Trophoblast cell (in vitro differentiated cells and primary cell): Measurements from ENCODE around the gene GPR179.
"Not testable (repeated sequence)": the region's sequence is repeated elsewhere in the genome, so short reads cannot be mapped to it uniquely, and the experiment has no call there.

Experiments
- DNase-seq, 2 donors: peaks; one replicate each; pipeline ENCODE4 v3.0.0-alpha.2; 2016
- H2AFZ ChIP-seq: 2 replicates; pipeline ENCODE4 v1.6.1; 2013; ENCODE audit warnings: low read length, moderate library complexity, mild to moderate bottlenecking; ENCODE audit not compliant: insufficient read depth, poor library complexity
- H2AK5ac ChIP-seq: 2 replicates; pipeline ENCODE4 v1.6.1; 2013; ENCODE audit warnings: mild to moderate bottlenecking, low read length
- H2BK120ac ChIP-seq: 2 replicates; pipeline ENCODE4 v1.6.1; 2013; ENCODE audit warnings: low read length, mild to moderate bottlenecking, moderate library complexity; ENCODE audit not compliant: insufficient read depth, poor library complexity
- H2BK12ac ChIP-seq: 2 replicates; pipeline ENCODE4 v1.6.1; 2013; ENCODE audit warnings: mild to moderate bottlenecking, low read length, moderate library complexity
- H2BK5ac ChIP-seq: 2 replicates; pipeline ENCODE4 v1.6.1; 2013; ENCODE audit warnings: low read length, low read depth, moderate library complexity, mild to moderate bottlenecking; ENCODE audit not compliant: poor library complexity
- H3K14ac ChIP-seq: 2 replicates; pipeline ENCODE4 v1.6.1; 2013; ENCODE audit warnings: mild to moderate bottlenecking, low read length
- H3K18ac ChIP-seq: 2 replicates; pipeline ENCODE4 v1.6.1; 2013; ENCODE audit warnings: mild to moderate bottlenecking, low read length
- H3K23ac ChIP-seq: 2 replicates; pipeline ENCODE4 v1.6.1; 2013; ENCODE audit warnings: low read length
- H3K27ac ChIP-seq: 2 replicates; pipeline ENCODE4 v1.5.1; 2013; ENCODE audit warnings: low read depth, mild to moderate bottlenecking, inconsistent platforms, low read length, moderate library complexity
- H3K27me3 ChIP-seq: 2 replicates; pipeline ENCODE4 v1.6.1; 2013; ENCODE audit warnings: inconsistent platforms, mild to moderate bottlenecking, low read length, moderate library complexity; ENCODE audit not compliant: insufficient read depth
- H3K36me3 ChIP-seq, 2 experiments: 1 replicate in 1 of 2; 2 replicates in 1 of 2; pipeline ENCODE4 v1.6.1; 2013; ENCODE audit warnings: low read length in 2 of 2, mild to moderate bottlenecking in 2 of 2, moderate library complexity in 1 of 2; ENCODE audit not compliant: insufficient read depth in 2 of 2, control insufficient read depth in 1 of 2
- H3K4ac ChIP-seq: 2 replicates; pipeline ENCODE4 v1.6.1; 2013; ENCODE audit warnings: low read depth, mild to moderate bottlenecking, low read length, moderate library complexity
- H3K4me1 ChIP-seq, 2 experiments: 1 replicate in 1 of 2; 2 replicates in 1 of 2; pipeline ENCODE4 v1.6.1; 2013; ENCODE audit warnings: low read length in 2 of 2, mild to moderate bottlenecking in 2 of 2, moderate library complexity in 1 of 2; ENCODE audit not compliant: insufficient read depth in 2 of 2, control insufficient read depth in 1 of 2
- H3K4me2 ChIP-seq: 2 replicates; pipeline ENCODE4 v1.6.1; 2013; ENCODE audit warnings: inconsistent platforms, mild to moderate bottlenecking, low read length, moderate library complexity
- H3K4me3 ChIP-seq: 2 replicates; pipeline ENCODE4 v1.5.1; 2013; ENCODE audit warnings: mild to moderate bottlenecking, low read depth, low read length, inconsistent platforms
- H3K79me1 ChIP-seq: one replicate; pipeline ENCODE4 v1.6.1; 2013; ENCODE audit warnings: low read length
- H3K79me2 ChIP-seq: 2 replicates; pipeline ENCODE4 v1.6.1; 2013; ENCODE audit warnings: low read length, mild to moderate bottlenecking; ENCODE audit not compliant: control insufficient read depth, insufficient read depth, poor library complexity
- H3K9ac ChIP-seq: 2 replicates; pipeline ENCODE4 v1.6.1; 2013; ENCODE audit warnings: mild to moderate bottlenecking, low read length
- H3K9me3 ChIP-seq: 2 replicates; pipeline ENCODE4 v1.6.1; 2013; ENCODE audit warnings: low read depth, mild to moderate bottlenecking, control low read depth, inconsistent platforms, low read length; ENCODE audit not compliant: insufficient read depth
- H4K12ac ChIP-seq: 2 replicates; pipeline ENCODE4 v1.6.1; 2013; ENCODE audit warnings: low read depth, mild to moderate bottlenecking, low read length, moderate library complexity
- H4K8ac ChIP-seq: 2 replicates; pipeline ENCODE4 v1.6.1; 2013; ENCODE audit warnings: low read depth, mild to moderate bottlenecking, low read length, moderate library complexity
- H4K91ac ChIP-seq: one replicate; pipeline ENCODE4 v1.6.1; 2013; ENCODE audit warnings: low read depth, mild to moderate bottlenecking, low read length, moderate library complexity
- WGBS: extraction: QIAGEN DNeasy Blood & Tissue Kit; methylation state at CpG from one replicate; pipeline ENCODE4 v1.1.7; 2013; ENCODE audit warnings: missing lambda C conversion rate; ENCODE audit not compliant: insufficient read length, insufficient coverage; ENCODE audit errors: extremely low coverage; 5-methylcytosine and 5-hydroxymethylcytosine counted together

GPR179 gene

DNA sequence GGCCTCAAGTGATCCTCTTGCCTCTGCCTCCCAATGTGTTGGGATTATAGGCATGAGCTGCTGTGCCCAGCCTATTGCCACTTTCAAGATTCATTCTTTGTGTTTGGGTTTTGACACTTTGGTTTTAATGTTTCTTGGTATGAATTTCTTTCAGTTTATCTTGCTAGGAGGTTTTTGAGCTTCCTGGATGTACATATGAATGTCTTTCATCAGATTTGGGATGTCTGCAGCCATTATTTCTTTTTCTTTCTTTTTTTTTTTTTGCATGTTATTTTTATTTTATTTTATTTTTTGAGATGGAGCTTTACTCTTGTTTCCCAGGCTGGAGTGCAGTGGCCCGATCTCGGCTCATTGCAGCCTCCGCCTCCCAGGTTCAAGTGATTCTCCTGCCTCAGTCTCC lies 28.3 kb downstream of the GPR179 start:
- DNase-seq, result no peak
- Histone ChIP-seq H3K4me2 (no peak overlapping the region), H4K12ac (no peak overlapping the region), H3K79me1 (no peaks in the 10 kb centered on the region), H2BK120ac (no peak overlapping the region), H3K27ac (no peak overlapping the region), H4K8ac (no peak overlapping the region), H3K4ac (no peak overlapping the region), H3K23ac (no peak overlapping the region), H4K91ac (no peak overlapping the region), H3K27me3 (no peaks in the 10 kb centered on the region), H3K4me3 (no peak overlapping the region), H3K36me3 (peaks cover 2 to 9% of the 10 kb centered on the region in 2 experiments), H3K14ac (no peak overlapping the region), H2BK5ac (no peak overlapping the region), H3K18ac (no peak overlapping the region), H3K79me2 (no peaks in the 10 kb centered on the region), H2AK5ac (no peak overlapping the region), H2BK12ac (no peak overlapping the region), H2AFZ (no peak overlapping the region), H3K9ac (no peak overlapping the region), H3K9me3 (no peaks in the 10 kb centered on the region), H3K4me1 (peaks cover under 1 to 5% of the 10 kb centered on the region in 2 experiments)
- WGBS, result no CpG with 5 or more reads among the region's 3 CpGs

DNA sequence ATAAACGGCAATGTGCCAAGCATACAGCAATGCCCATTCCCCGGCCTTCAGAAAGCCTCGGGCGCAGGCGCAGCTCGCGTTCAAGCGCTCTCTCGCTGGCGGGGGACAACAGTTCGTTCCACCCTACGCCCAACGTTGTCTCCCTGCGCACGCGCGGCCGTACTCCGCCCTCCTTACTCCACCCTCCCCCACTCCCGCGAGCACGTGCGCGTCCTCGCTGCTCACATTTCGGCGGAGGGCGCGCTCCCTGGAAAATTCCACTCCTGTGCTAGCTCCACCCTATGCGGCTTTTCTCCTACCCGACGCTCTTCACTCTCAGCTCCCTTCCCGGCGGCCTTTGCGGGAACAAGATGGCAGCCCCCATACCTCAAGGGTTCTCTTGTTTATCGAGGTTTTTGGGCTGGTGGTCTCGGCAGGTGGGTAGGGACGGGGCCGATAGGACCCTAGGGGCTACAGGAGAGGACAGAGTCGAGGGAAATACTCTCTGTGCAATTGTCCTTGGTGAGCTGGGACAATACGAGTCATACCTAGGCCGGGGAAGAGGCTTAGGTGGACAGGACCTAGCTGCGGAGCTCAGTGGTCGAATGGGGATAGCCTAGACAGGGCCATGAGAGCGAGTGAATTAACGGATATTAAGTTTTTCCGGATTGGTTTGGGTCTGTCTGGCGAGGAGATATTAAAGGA lies 46.8 kb downstream of the GPR179 start, which contains the start of gene MRPL45:
Gene MRPL45 (plus strand): TSS at position 335 of the 684 bp plus-strand sequence. CDS start 16 bp downstream, at position 351.
- H3K9ac ChIP-seq, H2AK5ac ChIP-seq, H3K23ac ChIP-seq, H2BK120ac ChIP-seq, H3K4me1 ChIP-seq, H3K27me3 ChIP-seq, H3K79me2 ChIP-seq, H2BK12ac ChIP-seq, H3K9me3 ChIP-seq, H4K91ac ChIP-seq, H3K36me3 ChIP-seq, H3K27ac ChIP-seq, H3K79me1 ChIP-seq, H3K4ac ChIP-seq: not testable (repeated sequence)
- Histone ChIP-seq H3K4me3 (peak within 1 kb of the TSS; percentile 80), H2AFZ (peak within 1 kb of the TSS; percentile 54), H2BK5ac (peak within 1 kb of the TSS; percentile 59), H3K18ac (peak within 1 kb of the TSS; percentile 71), H4K8ac (peak within 1 kb of the TSS; percentile 94), H3K4me2 (peak within 1 kb of the TSS; percentile 65), H4K12ac (peak within 1 kb of the TSS; percentile 73), H3K14ac (peak within 1 kb of the TSS; percentile 81)
- no CpG with 5 or more reads among the region's 48 CpGs for WGBS
- peak; percentile 97 to 99 for DNase-seq

- H3K79me1 ChIP-seq, H2AK5ac ChIP-seq, H3K4me1 ChIP-seq, H3K27me3 ChIP-seq, H3K9ac ChIP-seq, H4K91ac ChIP-seq, H3K4me2 ChIP-seq, H3K4ac ChIP-seq, H3K36me3 ChIP-seq, H3K27ac ChIP-seq, H2AFZ ChIP-seq, H3K18ac ChIP-seq, H2BK5ac ChIP-seq, H2BK120ac ChIP-seq, H2BK12ac ChIP-seq, H4K12ac ChIP-seq, H3K9me3 ChIP-seq, H3K4me3 ChIP-seq, H3K23ac ChIP-seq, H3K79me2 ChIP-seq, H3K14ac ChIP-seq: not testable (repeated sequence)
- H4K8ac ChIP-seq, result peak overlapping the region; percentile 56
- DNase-seq, result peak; percentile 65 to 84
- WGBS, result no CpG with 5 or more reads among the region's 21 CpGs
Measured at GRCh38 chr17:38295602-38296365, 48.0 kb downstream of the GPR179 start.

DNA sequence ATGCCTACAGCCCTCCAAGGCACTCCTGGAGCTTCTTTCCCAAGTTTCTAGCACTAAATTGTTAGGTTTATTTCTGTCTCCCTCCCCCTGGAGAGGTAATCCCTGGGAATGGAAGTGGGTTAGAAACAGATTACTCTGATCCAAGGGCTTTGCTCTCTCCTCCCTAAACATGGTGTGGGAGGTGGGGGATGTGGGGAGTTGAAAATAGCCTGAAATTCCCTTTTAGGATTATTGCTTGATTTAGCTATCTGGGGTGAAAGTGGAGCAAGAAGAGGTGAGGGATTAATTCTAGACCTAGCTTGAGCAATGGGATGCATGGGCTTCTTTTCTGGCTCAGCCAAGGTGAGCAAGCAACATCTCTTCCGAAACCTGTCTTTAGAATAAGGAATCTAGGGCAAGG lies 54.0 kb downstream of the GPR179 start:
- not testable (repeated sequence) for H3K9ac ChIP-seq, H4K91ac ChIP-seq, H2BK120ac ChIP-seq, H3K4me3 ChIP-seq, H3K9me3 ChIP-seq, H2AFZ ChIP-seq, H3K4me1 ChIP-seq, H3K27ac ChIP-seq, H4K12ac ChIP-seq, H2BK12ac ChIP-seq, H2BK5ac ChIP-seq, H3K27me3 ChIP-seq, H3K4ac ChIP-seq, H3K79me1 ChIP-seq, H3K36me3 ChIP-seq, H3K14ac ChIP-seq, H3K79me2 ChIP-seq, H3K18ac ChIP-seq, H3K23ac ChIP-seq, H3K4me2 ChIP-seq, H2AK5ac ChIP-seq, H4K8ac ChIP-seq, DNase-seq
- no CpG with 5 or more reads among the region's 1 CpG for WGBS
